ENCODE data around the gene PGAP1. TPM values are rescaled to one million over a fixed set of nuclear protein-coding genes. Genes with fewer than 3 reads are reported as not detected.

Gene PGAP1
- total RNA-seq, 1 experiment from 2014 or later = 21.0 TPM

GRCh38 chr2:196941398-196942078 lies 15.0 kb upstream of the PGAP1 start:
- Mint-ChIP-seq H3K4me1 (peaks cover 8 to 14% of the 10 kb centered on the region in 2 experiments), H3K4me3 (no peak overlapping the region), H3K36me3 (ENCODE audit: insufficient read depth in 1 of 3, low read depth in 3 of 3) (no peaks in the 10 kb centered on the region), H3K9me3 (no peaks in the 10 kb centered on the region), H3K27ac (no peak overlapping the region; a peak in 1 of 7 replicates), H3K27me3 (ENCODE audit: low read depth) (no peaks in the 10 kb centered on the region)
- H2BK5ac ChIP-seq (ENCODE audit: insufficient read length, low read length) = no peak overlapping the region
- no peak overlapping the region for H3K18ac ChIP-seq (ENCODE audit: insufficient read length, low read depth, low read length)
- H2BK20ac ChIP-seq (ENCODE audit: low read depth, low read length, poor library complexity, severe bottlenecking) = no peak overlapping the region
- H3T11ph ChIP-seq (ENCODE audit: low read length) = no peak overlapping the region
- no peak overlapping the region for H3K23ac ChIP-seq (ENCODE audit: insufficient read length, low read depth, low read length)
- no peaks in the 10 kb centered on the region for H3K23me2 ChIP-seq (ENCODE audit: insufficient read length, low read depth, low read length, poor library complexity, severe bottlenecking)
- H3K9ac ChIP-seq (ENCODE audit: extremely low read depth, insufficient read length, low read length) = no peak overlapping the region
- no peak for DNase-seq
- no peak overlapping the region for H2BK120ac ChIP-seq (ENCODE audit: low read depth, low read length, poor library complexity, severe bottlenecking)
- no peak overlapping the region for H3K4ac ChIP-seq (ENCODE audit: low read depth, low read length)
- no peaks in the 10 kb centered on the region for H3K79me2 ChIP-seq (ENCODE audit: insufficient read depth, low read length)
- H4K91ac ChIP-seq (ENCODE audit: insufficient read length, low read depth, low read length) = no peak overlapping the region
- H2AK5ac ChIP-seq (ENCODE audit: insufficient read length, low read length) = no peak overlapping the region
- no peak overlapping the region for H3K27ac ChIP-seq (ENCODE audit: insufficient read length, low read depth, low read length)
- H3K56ac ChIP-seq (ENCODE audit: insufficient read length, low read depth, low read length) = no peak overlapping the region
- H3K4me1 ChIP-seq (ENCODE audit: insufficient read depth, low read length) = no peaks in the 10 kb centered on the region
- no peaks in the 10 kb centered on the region for H4K20me1 ChIP-seq (ENCODE audit: control insufficient read depth, insufficient read depth, insufficient read length)
- no peak overlapping the region for H3K14ac ChIP-seq (ENCODE audit: insufficient read depth, low read length)
- H2BK15ac ChIP-seq (ENCODE audit: low read depth, low read length) = no peak overlapping the region
- H3K79me1 ChIP-seq (ENCODE audit: insufficient read depth, low read depth, low read length, poor library complexity, severe bottlenecking) = no peaks in the 10 kb centered on the region
- no peak overlapping the region for H2AFZ ChIP-seq (ENCODE audit: low read length)
- no peak overlapping the region for H3K4me2 ChIP-seq (ENCODE audit: insufficient read depth, insufficient read length, low read length)
- no peak overlapping the region for H4K5ac ChIP-seq (ENCODE audit: insufficient read length, low read depth, low read length)
- no peak overlapping the region for H4K8ac ChIP-seq (replicated peaks; ENCODE audit: insufficient read length, low read depth, low read length)
- no peak overlapping the region for H2BK12ac ChIP-seq (ENCODE audit: insufficient read length, low read depth, low read length)
- no CpG with 5 or more reads among the region's 4 CpGs for WGBS (ENCODE audit: extremely low coverage, insufficient read length, low lambda C conversion rate)
- H3K27me3 ChIP-seq (ENCODE audit: insufficient read depth, low read length) = no peaks in the 10 kb centered on the region
- no peaks in the 10 kb centered on the region for H3K9me3 ChIP-seq (ENCODE audit: control insufficient read depth, low read depth, low read length)
- TF ChIP-seq, protein P1, sequence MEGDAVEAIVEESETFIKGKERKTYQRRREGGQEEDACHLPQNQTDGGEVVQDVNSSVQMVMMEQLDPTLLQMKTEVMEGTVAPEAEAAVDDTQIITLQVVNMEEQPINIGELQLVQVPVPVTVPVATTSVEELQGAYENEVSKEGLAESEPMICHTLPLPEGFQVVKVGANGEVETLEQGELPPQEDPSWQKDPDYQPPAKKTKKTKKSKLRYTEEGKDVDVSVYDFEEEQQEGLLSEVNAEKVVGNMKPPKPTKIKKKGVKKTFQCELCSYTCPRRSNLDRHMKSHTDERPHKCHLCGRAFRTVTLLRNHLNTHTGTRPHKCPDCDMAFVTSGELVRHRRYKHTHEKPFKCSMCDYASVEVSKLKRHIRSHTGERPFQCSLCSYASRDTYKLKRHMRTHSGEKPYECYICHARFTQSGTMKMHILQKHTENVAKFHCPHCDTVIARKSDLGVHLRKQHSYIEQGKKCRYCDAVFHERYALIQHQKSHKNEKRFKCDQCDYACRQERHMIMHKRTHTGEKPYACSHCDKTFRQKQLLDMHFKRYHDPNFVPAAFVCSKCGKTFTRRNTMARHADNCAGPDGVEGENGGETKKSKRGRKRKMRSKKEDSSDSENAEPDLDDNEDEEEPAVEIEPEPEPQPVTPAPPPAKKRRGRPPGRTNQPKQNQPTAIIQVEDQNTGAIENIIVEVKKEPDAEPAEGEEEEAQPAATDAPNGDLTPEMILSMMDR (conservative IDR thresholded peaks at IDR 0.05) = no peak
